Astrocyte of the cerebellum (primary cell): Measurements from ENCODE around the gene L3MBTL4.

Source experiments
- DNase-seq: peaks from one replicate; pipeline ENCODE4 v3.0.0-alpha.2; 2011; ENCODE audit warnings: low read depth
- H3K4me3 ChIP-seq: 2 replicates; pipeline ENCODE4 v1.5.1; 2011; ENCODE audit warnings: mild to moderate bottlenecking, low read depth, low read length, moderate library complexity
- in situ Hi-C: cut with HindIII; loops from 2 replicates; pipeline ENCODE4 v1.10.0; 2017; ENCODE audit warnings: low sequenced_read_pairs
- TF ChIP-seq, protein P1 (sequence below): IDR thresholded peaks from 2 replicates; pipeline ENCODE4 v1.5.1; 2012; ENCODE audit warnings: low read length, low read depth, moderate library complexity, mild to moderate bottlenecking; ENCODE audit errors: missing control alignments

The L3MBTL4 gene

DNA sequence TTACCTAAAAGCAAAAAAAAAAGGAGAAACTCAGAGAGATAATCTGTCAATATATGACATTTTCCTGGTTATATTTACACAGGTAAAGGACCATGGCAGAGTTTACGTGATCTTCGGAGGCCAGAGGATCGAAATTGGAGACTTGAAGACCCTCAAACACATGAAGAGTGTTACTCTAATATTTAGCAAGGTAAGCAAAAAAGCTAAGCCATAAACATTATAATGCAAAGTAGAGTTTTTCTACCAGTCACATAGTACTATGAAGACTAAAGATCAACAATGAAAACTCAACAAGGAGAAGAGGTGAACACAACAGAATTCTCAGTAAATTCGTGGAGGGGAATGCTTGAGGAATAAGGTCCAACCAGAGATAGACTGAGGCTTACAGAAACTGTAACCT, 78.5 kb downstream of the L3MBTL4 start:
- in situ Hi-C loops, result no loop called here
- DNase-seq, result no peak
- no peak overlapping the region for H3K4me3 ChIP-seq
- TF ChIP-seq, protein P1, sequence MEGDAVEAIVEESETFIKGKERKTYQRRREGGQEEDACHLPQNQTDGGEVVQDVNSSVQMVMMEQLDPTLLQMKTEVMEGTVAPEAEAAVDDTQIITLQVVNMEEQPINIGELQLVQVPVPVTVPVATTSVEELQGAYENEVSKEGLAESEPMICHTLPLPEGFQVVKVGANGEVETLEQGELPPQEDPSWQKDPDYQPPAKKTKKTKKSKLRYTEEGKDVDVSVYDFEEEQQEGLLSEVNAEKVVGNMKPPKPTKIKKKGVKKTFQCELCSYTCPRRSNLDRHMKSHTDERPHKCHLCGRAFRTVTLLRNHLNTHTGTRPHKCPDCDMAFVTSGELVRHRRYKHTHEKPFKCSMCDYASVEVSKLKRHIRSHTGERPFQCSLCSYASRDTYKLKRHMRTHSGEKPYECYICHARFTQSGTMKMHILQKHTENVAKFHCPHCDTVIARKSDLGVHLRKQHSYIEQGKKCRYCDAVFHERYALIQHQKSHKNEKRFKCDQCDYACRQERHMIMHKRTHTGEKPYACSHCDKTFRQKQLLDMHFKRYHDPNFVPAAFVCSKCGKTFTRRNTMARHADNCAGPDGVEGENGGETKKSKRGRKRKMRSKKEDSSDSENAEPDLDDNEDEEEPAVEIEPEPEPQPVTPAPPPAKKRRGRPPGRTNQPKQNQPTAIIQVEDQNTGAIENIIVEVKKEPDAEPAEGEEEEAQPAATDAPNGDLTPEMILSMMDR, result no peak

DNA sequence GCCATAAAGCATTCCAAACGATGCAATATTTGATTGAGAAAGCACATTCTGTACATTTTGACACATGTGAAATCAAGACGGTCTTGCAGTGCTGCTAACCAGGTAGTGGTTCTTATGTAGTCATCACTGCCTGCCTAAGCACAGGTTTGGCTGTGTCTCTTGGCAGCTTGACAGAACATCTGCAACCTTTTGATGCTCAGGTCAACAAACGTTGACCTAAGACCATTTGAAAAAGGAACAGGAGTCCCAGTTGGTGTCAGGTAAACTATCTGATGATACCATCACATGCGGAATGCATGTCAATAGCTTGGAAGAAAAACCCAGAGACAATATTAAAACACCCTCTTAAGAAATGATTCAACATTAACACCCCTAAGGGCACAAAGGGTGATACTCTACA, 80.7 kb downstream of the L3MBTL4 start:
- H3K4me3 ChIP-seq, result no peak overlapping the region
- no peak for DNase-seq
- TF ChIP-seq, protein P1, result no peak
- in situ Hi-C loops, result no loop called here

DNA sequence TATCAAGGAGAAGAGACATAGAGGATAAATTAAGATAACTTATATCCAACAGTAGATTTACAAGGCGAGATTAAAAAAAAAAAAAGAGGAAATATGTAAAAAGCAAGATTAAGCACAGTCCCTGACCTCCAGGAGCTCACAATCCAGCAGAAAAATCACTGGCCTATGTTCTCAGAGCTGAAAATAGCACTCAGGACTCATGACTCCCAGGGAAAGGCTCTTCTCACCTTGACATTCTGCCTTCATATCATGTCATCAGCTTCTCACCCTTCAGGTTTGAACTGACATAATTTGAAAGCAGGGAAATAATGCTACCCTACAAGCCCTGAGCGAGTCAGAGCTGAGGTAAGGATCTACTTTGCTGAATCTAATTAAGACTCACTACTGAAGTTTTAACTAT, 82.8 kb downstream of the L3MBTL4 start:
- DNase-seq, result no peak
- in situ Hi-C loops, result no loop called here
- TF ChIP-seq, protein P1, result no peak
- no peak overlapping the region for H3K4me3 ChIP-seq

- no peak overlapping the region for H3K4me3 ChIP-seq
- no peak for DNase-seq
- in situ Hi-C loops, result no loop called here
- TF ChIP-seq, protein P1, result no peak
Observed at GRCh38 chr18:6330786-6331185, 83.9 kb downstream of the L3MBTL4 start.

- TF ChIP-seq, protein P1, result no peak
Observed at GRCh38 chr18:6328621-6329010, 86.1 kb downstream of the L3MBTL4 start.

DNA sequence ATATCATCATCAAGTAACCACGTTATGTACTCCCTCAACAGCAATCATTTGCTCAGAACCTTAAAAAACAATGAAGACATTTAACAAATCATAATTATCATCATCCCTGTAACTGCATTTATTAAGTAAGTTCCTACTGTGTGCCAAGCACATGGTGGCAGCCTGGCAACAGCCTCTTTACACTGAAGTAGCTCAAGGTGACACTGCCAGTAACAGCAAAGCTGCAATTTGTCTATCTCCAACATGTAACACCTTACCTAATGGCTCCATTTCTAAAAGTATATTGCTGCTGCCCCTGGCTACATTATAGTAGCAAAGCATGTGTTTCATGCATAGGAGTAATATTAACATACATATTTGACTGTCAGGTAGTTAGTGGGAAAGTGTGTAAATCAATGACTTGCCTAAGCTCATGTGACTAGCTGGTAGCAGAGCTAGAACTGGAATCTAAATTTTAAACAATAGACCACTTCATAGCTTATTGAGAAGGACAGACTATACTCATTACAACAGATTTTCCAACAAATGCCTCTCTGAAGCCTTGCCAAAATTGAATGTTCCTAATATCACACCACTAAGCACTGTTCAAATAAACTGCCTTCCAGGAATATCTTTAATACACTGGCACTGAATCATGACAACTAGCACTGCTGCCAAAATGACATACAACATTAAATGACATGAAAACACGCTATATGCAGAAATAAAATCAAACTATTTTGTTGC, 86.7 kb downstream of the L3MBTL4 start:
- in situ Hi-C loops, result no loop called here
- TF ChIP-seq, protein P1, result no peak
- H3K4me3 ChIP-seq, result no peak overlapping the region
- DNase-seq, result no peak

More at GRCh38 chr18:6328621-6329010, 86.1 kb downstream of the L3MBTL4 start:
- in situ Hi-C loops, result no loop called here
- DNase-seq, result no peak
- H3K4me3 ChIP-seq, result no peak overlapping the region
